Measurements from ENCODE around the gene UBE2E3. TPM values are rescaled to one million over a fixed set of nuclear protein-coding genes. Genes with fewer than 3 reads are reported as not detected.
"Not testable (repeated sequence)": the region's sequence is repeated elsewhere in the genome, so short reads cannot be mapped to it uniquely, and the experiment has no call there.

UBE2E3 gene
- total and polyA plus RNA-seq, 8 donors, result 11.9 to 560 (median 83.8) TPM

DNA sequence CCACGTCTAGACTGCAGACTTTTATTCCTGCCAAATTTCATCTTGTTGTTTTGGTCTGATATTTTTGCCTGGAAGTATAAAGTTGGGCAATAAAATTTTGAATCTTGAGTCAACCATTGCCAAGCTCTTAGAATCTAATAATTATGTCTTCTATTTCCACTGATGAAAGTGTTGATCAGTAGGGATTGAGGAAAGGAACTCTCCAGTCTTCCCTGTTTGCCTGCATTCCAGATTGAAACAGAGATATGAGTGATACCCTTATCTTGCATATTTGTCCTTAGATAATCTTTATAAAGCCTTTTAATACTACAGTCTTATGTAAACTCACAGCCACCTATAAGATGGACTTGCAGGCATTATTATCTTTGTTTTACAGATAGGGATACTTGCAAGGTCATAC is 45.5 kb upstream of the UBE2E3 start:
- Histone ChIP-seq H3K9me3 (no peaks in the 10 kb centered on the region), H3K36me3 (no peaks in the 10 kb centered on the region), H3K27me3 (no peaks in the 10 kb centered on the region), H3K4me3 (no peak overlapping the region), H3K4me1 (no peaks in the 10 kb centered on the region), H3K27ac (no peak overlapping the region)
- intact Hi-C loops (cut with DNase I; ENCODE audit: low total_unique reads), result no loop called here
- DNase-seq, result no peak
- TF ChIP-seq POLR2AphosphoS5 (IDR thresholded peaks at IDR 0.05) (no peak), POLR2A (IDR thresholded peaks at IDR 0.05) (no peak), EP300 (IDR thresholded peaks at IDR 0.05) (no peak)
- TF ChIP-seq, protein P1, sequence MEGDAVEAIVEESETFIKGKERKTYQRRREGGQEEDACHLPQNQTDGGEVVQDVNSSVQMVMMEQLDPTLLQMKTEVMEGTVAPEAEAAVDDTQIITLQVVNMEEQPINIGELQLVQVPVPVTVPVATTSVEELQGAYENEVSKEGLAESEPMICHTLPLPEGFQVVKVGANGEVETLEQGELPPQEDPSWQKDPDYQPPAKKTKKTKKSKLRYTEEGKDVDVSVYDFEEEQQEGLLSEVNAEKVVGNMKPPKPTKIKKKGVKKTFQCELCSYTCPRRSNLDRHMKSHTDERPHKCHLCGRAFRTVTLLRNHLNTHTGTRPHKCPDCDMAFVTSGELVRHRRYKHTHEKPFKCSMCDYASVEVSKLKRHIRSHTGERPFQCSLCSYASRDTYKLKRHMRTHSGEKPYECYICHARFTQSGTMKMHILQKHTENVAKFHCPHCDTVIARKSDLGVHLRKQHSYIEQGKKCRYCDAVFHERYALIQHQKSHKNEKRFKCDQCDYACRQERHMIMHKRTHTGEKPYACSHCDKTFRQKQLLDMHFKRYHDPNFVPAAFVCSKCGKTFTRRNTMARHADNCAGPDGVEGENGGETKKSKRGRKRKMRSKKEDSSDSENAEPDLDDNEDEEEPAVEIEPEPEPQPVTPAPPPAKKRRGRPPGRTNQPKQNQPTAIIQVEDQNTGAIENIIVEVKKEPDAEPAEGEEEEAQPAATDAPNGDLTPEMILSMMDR (IDR thresholded peaks at IDR 0.05), result no peak
- WGBS, 5 donors, result 25 to 47% (median 29%) methylated on average over 1 of the region's 1 CpG

DNA sequence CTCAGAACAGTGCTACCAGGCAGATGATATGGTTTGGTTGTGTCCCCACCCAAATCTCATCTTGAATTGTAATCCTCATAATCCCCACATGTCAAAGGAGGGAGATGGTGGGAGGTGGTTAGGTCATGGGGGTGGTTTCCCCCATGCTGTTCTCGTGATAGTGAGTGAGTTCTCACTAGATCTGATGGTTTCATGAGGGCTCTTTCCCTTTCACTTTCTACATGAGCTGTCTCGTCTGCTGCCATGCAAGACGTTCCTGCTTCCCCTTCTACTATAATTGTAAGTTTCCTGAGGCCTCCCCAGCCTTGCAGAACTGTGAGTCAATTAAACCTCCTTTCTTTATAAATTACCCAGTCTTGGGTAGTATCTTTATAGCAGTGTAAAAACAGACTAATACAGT is 42.9 kb upstream of the UBE2E3 start:
- DNase-seq, result not testable (repeated sequence)
- 62 to 86% (median 74%) methylated on average over 3 of the region's 3 CpGs for WGBS, 5 donors

DNA sequence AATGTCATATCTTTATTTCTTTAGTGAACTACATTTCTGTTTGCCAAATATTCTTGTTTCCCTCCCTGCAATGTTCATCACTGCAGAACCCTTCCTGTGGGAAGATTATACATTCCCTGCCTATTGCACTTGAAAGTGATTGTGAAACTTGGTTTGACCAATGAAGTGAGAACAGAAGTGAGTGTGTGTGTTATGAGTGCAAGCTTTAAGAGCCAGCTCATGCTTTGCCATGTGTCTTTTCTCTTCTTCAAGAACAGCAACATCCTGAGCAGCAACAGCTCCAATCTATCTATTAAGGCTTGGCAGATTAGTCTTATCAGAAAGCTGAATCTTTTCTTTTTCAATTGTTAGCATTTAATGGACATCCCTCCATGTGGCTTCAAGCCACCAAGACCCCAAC is 42.0 kb upstream of the UBE2E3 start:
- TF ChIP-seq POLR2AphosphoS5 (IDR thresholded peaks at IDR 0.05), result no peak
- no peak for TF ChIP-seq EP300 (IDR thresholded peaks at IDR 0.05)
- TF ChIP-seq POLR2A (IDR thresholded peaks at IDR 0.05), result no peak
- TF ChIP-seq, protein P1 (IDR thresholded peaks at IDR 0.05), result no peak
- intact Hi-C loops (cut with DNase I; ENCODE audit: low total_unique reads), result no loop called here
- Histone ChIP-seq H3K36me3 (no peaks in the 10 kb centered on the region), H3K4me3 (no peak overlapping the region), H3K27ac (no peak overlapping the region), H3K27me3 (no peaks in the 10 kb centered on the region), H3K9me3 (no peaks in the 10 kb centered on the region), H3K4me1 (no peaks in the 10 kb centered on the region)
- peak in 1 of 2 donors; percentile 6 for DNase-seq

More for the DNA sequence above, 42.9 kb upstream of the UBE2E3 start:
- H3K9me3 ChIP-seq; H3K36me3 ChIP-seq; H3K4me3 ChIP-seq; H3K4me1 ChIP-seq; H3K27me3 ChIP-seq; H3K27ac ChIP-seq; intact Hi-C loops (cut with DNase I; ENCODE audit: low total_unique reads): not testable (repeated sequence)

DNA sequence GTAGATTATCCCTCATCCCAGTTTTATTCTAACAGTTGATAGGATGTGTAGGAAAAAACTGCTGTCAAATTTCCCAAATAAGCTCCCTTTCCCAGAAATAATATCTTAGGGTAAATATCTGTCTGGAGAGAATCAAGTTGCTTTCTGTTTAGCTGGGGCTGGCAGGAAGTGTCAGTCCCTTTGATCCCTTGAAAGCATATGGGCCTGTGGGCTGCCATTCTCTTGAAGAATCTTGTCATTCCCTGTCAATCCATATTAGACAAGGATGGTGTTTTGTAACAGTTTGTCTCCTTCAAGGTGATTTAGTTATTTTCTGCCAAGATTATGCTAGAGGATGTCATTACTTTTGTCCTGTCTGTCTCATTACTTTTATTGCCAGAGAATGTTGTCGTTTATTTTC is 37.1 kb upstream of the UBE2E3 start:
- H3K27me3 ChIP-seq, result no peaks in the 10 kb centered on the region
- H3K9me3 ChIP-seq, result no peaks in the 10 kb centered on the region
- H3K4me3 ChIP-seq, result no peak overlapping the region
- DNase-seq, result no peak
- WGBS, 5 donors, result 79 to 90% (median 85%) methylated on average over 1 of the region's 1 CpG
- no peak for TF ChIP-seq POLR2A (IDR thresholded peaks at IDR 0.05)
- TF ChIP-seq, protein P1 (IDR thresholded peaks at IDR 0.05), result no peak
- TF ChIP-seq POLR2AphosphoS5 (IDR thresholded peaks at IDR 0.05), result no peak
- TF ChIP-seq EP300 (IDR thresholded peaks at IDR 0.05), result no peak
- H3K36me3 ChIP-seq, result no peaks in the 10 kb centered on the region
- H3K27ac ChIP-seq, result no peak overlapping the region
- no peaks in the 10 kb centered on the region for H3K4me1 ChIP-seq
- intact Hi-C loops (cut with DNase I; ENCODE audit: low total_unique reads), result no loop called here

DNA sequence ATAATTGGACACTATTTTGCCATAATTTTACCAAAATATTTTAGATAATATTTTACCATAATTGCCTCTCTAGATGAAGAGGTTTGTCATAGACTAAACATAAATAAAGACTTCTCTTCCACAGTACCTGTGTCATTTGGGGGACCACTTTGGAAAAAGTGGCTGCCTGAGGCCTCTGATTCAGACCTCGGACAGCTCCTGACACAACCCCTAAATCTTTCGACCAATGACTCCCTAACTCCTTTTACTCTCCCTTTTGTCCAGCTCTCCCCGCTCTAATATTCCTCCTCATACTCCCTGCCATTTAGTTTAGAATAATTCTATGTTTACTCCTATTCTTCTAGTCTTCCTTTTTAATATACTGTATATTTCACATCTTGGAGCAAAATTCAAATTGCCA is 36.0 kb upstream of the UBE2E3 start:
- WGBS, 5 donors, result 80 to 87% (median 84%) methylated on average over 3 of the region's 3 CpGs
- DNase-seq, result no peak
- no peak overlapping the region for H3K4me3 ChIP-seq
- H3K36me3 ChIP-seq, result no peaks in the 10 kb centered on the region
- TF ChIP-seq POLR2A (IDR thresholded peaks at IDR 0.05) (no peak), POLR2AphosphoS5 (IDR thresholded peaks at IDR 0.05) (no peak), EP300 (IDR thresholded peaks at IDR 0.05) (no peak)
- TF ChIP-seq, protein P1 (IDR thresholded peaks at IDR 0.05), result no peak
- H3K27ac ChIP-seq, result no peak overlapping the region
- H3K9me3 ChIP-seq, result no peaks in the 10 kb centered on the region
- no peaks in the 10 kb centered on the region for H3K27me3 ChIP-seq
- intact Hi-C loops (cut with DNase I; ENCODE audit: low total_unique reads), result no loop called here
- H3K4me1 ChIP-seq, result no peaks in the 10 kb centered on the region
